Measurements from ENCODE around the gene GALNT2.

Gene GALNT2

DNA sequence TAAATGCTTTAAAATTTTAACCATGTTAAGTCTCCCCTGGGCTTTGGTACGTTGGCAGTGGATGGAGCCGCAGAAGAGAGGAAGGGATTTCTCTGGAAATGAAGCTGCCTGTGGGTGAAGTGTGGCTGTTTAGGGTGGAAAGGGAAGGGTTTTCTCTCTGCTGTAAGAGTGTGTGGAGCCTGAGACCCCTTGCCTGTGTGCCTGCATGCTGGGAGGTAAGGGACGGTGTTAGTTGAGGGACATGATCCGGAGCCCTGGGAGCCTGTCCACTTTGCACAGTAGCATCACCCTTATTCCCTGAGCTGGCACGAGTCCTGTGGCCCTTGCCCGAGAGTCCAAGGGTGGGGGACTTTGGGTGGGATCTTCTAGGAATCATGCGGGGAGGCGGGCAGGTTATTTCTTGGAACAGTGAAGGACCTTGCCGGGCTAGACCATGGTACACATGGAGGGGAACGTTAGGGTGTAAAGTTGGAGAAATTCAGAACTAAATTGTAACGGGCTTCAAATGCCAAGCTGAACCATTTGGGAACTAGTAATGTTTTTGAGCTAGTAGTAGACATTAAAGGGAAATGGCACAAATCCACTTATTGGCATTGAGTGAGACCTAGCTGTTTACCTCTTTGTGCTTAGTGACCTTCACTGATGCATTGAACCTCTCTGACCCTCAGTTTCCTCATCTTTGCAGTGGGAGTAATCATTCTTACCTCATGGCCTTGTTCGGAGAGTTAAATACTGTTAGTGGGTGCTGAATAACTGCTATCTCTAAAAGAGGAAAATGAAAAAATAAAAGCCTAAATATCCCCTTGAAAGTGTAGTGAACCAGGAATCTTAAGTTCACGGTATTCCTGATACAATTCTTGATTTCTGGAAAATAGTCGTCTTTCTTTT is 3.5 kb downstream of the GALNT2 start:
- no peak for FAIRE-seq
- no peak for DNase-seq (ENCODE audit: insufficient read length, low spot score)

DNA sequence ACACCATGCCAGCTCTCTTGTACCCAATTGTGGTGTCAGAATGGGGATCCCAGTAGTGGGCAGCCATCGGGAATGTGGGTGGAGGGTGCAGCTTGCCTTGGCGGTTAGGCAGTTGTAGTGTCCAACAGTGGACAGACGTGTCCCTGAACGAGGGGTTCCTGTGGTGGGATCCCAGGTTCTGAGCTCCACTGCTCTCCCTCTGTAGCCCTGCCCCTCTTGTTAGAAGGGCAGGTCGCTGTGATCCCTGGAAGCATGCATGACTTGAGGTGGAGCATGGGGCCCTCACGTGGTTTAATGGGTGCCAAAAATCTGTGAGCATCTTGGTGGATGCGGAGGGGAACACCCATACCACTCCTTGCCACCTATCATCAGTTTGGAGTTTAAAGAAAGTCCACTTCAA is 4.3 kb downstream of the GALNT2 start:
- DNase-seq (ENCODE audit: insufficient read length, low spot score): no peak
- FAIRE-seq: no peak

DNA sequence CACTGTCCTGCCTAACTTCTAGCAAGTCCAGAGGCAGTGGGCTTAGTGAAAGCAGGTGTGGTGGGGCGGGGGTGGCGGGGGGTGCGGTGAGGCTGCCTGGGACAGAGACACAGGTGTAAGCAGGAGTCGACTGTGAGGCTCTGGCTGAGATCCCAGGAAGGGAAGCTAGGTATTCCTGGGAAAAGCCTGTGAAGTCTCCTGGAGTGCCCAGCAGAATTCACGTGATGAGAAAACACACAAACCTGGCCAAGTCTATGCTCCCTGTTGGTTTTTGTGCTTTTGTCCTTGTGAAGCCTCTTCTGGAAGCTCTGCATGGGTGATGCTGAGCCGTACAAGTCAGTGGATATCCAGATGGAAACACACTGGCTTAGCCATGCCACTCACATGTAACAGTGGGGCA is 5.3 kb downstream of the GALNT2 start:
- no peak for FAIRE-seq
- no peak for DNase-seq (ENCODE audit: insufficient read length, low spot score)

DNA sequence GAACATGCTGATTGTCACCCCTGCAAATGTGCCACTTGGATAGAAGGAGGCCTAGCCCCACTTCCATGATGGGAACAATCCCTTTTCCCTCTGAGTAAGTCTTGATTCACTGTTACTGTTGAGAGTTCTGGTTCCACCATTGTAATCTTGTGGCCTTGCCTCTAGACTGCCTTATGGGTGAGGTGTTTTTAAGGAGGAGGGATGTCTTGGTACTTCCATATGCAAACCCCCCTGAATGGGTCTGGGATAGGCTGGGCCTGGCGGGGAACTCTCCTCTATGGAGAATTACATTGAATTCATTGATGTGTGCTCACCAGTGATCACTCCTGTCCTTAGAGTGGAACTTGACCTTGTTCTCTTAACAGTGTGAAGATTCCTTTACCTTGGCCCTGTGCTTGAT is 5.8 kb downstream of the GALNT2 start:
- FAIRE-seq: no peak

DNA sequence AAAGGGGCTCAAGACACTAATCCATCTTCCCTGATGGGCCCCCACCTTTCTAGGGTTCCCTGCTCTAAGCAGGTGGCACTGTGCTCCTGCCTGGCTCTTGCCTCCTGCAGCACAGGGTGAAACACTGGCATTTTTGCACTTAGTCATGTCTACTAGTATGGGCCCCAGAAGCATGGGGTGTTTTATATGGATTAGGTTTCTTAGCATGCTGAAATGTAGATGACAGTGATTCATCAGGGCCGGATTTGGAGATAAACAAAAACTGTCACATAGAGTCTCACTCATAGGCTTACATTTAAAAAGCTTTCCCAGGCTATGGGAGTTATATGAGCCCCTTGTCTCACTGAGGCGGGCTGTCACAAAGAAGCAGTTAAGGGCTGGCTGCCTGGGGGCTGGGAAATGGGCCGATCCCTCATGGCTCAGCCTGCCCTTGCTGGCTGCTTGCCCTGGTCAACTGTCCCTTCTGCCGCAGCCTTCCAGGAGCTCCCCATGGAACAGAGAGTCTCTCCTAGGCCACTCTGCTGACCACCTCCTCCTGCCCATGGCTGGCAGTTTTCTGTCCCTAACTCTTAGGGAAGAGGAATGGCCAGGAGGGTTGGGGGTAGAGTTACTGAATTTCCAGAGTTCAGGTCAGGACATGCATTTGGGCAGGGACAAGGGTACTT is 6.5 kb downstream of the GALNT2 start:
- DNase-seq (ENCODE audit: insufficient read length, low spot score) (peak; percentile 54), FAIRE-seq (no peak)

More for the DNA sequence above, 5.8 kb downstream of the GALNT2 start:
- DNase-seq (ENCODE audit: insufficient read length, low spot score): no peak

DNA sequence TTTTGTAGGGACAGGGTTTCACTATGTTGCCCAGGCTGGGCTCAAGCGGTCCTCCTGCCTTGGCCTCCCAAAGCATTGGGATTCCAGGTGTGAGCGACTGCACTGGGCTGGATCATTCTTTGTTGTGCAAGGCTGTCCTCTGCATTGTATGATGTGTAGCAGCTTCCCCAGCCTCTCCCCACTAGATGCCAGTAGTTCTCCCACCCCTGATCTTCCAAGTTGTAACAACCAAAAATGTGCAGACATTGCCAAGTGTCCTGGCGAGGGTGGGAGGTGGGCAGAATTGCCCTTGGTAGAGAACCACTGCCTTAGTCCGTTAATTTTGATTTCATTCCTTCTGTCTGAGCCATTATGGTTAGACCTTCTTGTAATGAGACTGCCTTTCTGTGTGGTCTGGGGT is 7.2 kb downstream of the GALNT2 start:
- no peak for DNase-seq (ENCODE audit: insufficient read length, low spot score)
- FAIRE-seq: no peak

DNA sequence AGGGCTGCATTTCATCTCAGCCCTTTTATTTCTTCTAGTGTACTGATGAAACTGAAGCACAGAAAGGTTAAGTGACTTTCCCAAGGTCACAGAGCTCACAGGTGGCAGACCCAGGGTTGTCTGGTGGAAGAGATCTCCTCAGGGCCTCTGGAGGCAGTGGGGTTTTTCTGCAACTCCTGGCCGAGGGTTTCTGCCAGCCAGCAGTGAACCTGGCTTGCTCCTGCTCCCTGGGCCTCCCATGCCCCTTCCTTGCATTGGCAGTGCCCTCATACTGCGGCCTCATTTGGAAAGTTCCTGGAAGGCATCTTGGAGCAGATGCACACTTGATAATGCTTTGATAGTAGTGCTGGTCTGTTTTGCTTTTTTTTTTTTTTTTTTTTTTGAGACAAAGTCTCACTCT is 7.7 kb downstream of the GALNT2 start:
- no peak for DNase-seq (ENCODE audit: insufficient read length, low spot score)
- no peak for FAIRE-seq

DNA sequence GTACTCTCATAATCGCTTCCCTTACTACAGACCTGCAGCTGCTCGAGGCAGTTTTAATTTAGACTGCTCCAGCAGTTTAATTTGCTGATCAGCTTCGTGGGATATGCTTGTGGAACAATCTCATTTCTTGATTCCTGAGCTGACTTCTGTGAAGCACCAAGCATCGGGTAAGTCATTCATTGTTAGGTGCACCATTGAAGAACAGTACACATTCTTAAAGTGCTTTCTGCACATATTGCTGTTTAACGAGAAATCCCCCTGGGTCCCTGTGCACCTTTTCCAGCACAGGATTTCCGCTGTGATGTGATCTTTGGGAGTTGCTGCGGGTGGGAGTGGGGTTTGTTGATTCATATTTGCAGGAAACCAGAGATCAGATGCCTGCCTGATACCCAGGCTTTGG is 9.1 kb downstream of the GALNT2 start:
- no peak for DNase-seq (ENCODE audit: insufficient read length, low spot score)
- no peak for FAIRE-seq

DNA sequence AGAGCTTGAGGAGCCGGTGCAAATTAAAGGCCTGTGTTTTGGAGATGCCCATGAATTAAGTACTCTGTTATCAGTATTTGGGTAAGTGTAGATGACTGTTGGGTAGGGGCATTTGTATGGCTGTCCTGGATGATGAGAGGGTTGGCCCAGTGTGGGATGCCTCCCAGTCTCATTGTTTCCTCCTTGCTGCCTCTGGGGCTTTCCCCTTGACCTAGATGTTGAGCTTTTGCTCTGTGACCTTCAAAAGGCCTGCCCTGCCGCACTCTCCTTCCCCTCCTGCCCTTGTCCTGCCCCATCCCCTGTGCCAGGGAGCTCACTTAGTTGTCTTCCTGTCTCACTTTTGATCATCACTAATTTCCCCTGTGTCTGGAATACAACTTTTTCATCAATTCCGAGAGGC is 10.0 kb downstream of the GALNT2 start:
- FAIRE-seq: no peak

DNA sequence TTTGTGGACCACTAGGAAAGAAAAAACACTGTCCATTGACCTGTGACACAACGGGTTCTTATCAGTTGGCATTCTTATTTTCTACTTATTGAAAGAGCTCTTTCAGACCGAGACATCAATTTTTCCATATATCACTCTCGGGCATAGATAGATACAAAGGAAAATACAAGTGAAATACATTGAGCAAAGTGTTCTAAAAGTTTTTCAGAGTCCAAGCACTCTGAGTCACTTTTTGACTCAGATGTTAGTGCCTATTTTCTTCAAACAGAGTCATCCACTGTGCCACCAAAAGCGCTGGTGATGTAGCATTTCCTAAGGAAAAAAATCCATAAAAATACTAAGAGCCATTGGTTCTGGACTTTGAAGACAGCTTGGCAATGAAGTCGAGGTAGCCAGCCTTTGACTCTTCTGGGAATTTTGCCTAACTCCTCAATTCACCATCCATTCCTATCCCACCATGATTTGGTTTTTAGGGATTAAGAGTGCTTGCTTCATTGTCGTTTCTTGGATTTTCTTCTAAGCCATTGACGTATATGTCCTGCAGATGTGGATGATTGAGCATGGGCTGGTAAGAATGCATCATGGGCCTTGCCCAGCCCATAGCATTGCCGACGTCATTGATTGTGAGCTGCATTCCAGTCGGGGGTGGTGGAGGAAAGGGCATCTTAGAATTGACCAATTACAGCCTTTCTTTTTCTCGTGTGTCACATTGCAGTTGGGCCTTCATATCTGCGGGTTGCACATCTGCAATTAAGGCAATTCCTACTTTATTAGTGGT is 10.6 kb downstream of the GALNT2 start:
- FAIRE-seq: no peak
- DNase-seq (ENCODE audit: insufficient read length, low spot score): no peak

More for the DNA sequence above, 10.0 kb downstream of the GALNT2 start:
- DNase-seq (ENCODE audit: insufficient read length, low spot score): no peak

DNA sequence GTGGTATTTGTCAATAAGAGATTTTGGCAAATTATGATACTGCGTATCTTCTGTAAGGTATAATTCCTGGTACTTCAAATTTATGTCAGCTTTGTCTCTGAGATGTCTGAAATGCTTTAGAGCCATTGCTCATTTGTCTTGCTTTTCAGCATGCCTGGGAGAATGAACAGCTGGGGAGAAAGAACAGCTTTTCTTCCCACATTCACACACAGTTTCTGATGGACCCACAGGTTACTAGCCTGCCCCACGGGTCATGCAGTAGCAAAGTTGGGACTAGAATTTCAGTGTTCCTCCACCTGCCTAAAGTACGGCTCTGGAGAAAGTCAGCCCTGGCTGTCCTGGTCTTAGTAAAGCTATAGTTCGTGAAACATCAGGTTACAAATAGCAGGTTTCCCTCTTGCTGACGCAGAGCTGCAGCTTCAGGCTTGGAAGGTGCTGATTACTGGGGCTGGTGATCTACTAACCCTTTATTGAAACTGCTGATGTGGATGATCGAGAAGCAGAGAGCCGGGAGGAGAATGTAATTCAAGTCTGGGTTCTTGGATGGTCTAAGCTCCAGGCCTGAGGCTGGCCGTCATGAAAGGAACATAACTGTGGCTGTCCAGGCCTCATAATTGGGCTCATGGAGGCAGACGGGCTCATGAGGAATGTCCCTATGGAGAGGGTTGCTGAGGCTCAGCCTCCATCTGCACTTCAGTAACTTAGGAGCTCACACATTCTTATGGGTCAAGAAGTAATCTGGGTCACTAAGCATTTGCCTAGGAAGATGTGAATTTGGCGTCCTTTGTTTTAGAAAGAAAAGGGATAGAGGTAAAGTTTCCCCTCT is 12.4 kb downstream of the GALNT2 start:
- DNase-seq (ENCODE audit: insufficient read length, low spot score): no peak
- FAIRE-seq: no peak

DNA sequence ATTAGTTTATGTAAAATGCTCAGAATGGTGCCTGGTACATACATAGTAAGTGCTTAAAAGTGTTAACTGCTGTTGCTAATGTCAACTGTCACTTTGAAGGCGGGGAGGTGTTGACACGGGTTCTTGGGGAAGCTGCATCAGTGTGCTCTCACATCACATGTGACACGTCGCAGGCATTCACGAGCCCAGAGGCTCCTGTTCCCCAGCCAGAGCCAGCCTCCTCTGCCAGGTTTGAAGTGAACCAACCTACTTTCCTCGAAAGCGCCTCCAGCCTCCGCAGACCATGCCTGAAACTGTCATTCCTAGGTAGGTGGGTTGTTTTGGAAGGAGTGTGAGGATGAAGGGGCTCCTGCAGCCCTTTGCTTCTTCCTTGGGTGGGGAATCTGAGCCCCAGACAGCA is 13.8 kb downstream of the GALNT2 start:
- DNase-seq (ENCODE audit: insufficient read length, low spot score) (no peak), FAIRE-seq (no peak)

DNA sequence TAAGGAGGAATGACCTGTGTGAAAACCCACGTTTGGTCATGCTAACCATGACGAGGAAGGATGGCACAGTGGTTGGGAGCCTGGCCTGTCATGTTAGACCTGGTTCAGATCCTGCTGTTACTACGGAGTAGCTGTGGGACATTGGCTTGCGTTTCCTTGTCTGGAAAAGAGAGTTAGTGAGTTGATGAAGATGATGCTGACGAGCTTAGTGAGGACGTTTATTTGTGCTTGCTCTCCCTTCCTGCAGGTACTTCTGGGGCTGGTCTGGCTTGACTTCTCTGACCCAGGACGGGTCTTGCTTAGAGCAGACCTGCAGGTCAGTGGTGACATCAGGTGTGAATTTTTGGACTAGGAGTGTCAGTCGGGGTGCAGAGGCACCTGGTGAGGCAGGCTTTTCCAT is 14.7 kb downstream of the GALNT2 start:
- FAIRE-seq (no peak), DNase-seq (ENCODE audit: insufficient read length, low spot score) (no peak)

DNA sequence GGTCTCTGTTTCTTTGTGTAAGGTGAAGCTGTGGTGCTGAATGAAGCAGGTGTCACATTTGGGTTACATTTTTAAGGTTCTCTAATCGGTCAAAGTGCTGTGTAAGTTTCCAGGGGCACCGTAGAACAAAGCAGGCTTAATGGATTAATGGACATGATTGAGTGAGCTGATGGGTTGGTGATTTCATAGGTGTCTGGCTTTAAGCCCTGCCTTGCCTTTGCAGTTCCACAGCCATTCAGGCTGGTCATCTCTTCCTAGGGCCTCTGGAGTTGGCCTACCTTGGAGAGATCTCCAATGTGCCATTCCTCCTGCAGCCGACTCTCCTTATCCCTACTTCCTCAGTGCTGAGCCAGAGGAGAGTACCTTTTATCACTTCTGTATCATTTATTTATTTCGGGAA is 15.2 kb downstream of the GALNT2 start:
- FAIRE-seq (no peak), DNase-seq (ENCODE audit: insufficient read length, low spot score) (no peak)

DNA sequence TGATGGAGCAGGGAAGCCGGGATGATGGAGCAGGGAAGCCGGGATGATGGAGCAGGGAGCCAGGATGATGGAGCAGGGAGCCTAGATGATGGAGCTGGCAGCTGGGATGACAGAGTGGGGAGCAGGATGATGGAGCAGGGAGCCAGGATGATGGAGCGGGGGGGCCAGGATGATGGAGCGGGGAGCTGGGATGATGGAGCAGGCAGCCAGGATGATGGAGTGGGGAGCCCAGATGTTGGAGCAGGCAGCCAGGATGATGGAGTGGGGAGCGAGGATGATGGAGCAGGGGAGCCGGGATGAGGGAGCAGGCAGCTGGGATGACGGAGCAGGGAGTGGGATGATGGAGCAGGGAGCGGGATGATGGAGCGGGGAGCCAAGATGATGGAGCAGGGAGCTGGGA is 16.0 kb downstream of the GALNT2 start:
- FAIRE-seq: no peak
- no peak for DNase-seq (ENCODE audit: insufficient read length, low spot score)

DNA sequence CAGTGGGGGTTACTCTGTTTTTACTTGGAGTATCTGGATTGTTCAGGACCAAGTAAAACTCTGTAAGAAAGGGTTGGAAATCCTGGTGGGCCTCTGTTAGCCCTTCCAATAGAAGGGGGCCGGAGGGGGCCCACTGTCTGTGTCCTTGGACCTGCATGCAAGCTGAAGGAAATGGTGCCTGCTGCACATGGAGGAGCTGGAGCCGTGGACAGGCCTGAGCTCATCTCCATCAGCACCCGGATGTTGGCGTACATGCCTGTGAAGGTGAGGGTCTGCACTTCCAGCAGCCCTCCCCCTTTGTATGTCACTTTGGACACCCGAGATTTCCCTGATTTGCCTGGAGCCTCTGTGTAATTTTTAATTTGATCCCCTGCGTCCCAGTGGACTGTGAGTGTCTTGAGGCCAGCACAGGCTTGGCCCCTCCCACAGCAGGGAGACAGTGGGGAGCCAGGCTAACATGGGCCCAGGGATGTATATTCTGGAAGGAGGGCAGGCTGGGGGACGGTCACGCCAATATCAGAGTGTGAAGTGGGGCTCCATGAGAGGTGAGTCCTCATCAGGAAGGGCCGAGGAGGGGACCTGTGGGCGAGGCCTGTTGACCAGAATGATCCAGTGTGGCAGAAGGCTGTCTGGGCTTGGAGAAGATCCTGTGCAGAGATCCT is 16.8 kb downstream of the GALNT2 start:
- DNase-seq (ENCODE audit: insufficient read length, low spot score) (no peak), FAIRE-seq (no peak)

DNA sequence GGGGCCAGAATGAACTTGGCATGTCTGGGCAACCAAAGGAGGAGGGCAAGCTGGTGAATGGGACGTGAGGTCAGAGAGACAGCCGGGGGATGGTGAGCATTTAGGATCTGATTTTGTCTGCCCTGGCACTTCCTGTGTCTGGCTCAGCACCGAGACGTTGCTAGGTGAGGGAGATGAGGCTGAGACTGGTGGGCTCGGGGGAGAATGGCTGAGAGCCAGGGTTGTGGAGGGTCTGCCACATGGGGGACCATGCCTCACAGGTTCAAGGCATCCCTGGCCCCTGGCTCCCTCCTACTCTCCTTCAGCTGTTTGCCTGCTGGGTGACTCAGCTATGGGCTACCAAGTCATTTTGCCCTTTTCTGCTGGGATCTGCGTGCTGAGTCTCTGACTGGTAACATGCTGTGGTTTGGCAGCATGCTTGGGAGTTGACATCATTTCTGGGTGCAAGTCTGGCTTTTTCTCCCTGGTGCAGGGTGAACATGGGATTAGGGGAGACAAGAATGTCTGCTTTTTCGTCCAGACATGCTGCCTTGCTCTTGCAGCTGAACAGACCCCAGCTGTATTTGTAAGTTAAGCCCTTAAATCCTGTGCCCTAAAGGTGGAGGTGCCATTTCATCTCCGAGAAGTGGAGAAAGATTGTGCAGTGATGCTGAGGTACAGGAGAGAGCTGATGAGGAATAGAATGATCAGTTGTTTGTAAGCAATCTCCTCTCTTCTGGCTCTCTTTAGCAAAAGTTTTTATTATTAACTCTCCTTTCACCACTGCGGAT is 17.6 kb downstream of the GALNT2 start:
- FAIRE-seq: peak; percentile 93
- DNase-seq (ENCODE audit: insufficient read length, low spot score): peak; percentile 92

DNA sequence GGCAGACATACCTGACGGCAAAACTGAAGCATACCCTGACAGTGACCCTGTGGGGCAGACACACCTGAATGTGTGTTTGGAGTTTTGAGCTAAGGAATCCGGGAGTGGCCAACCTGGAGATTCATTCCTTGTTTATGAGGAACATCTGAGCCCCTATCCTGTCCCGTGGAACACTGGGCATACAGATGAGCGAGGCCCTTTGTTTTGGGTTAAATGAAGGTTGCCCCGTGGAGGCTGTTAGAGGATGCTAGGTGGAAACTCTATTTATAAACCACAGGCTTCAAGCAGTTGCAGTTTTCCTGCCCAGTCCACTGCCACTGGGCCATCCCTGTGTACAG is 18.1 kb downstream of the GALNT2 start:
- no peak for DNase-seq (ENCODE audit: insufficient read length, low spot score)
- no peak for FAIRE-seq

DNA sequence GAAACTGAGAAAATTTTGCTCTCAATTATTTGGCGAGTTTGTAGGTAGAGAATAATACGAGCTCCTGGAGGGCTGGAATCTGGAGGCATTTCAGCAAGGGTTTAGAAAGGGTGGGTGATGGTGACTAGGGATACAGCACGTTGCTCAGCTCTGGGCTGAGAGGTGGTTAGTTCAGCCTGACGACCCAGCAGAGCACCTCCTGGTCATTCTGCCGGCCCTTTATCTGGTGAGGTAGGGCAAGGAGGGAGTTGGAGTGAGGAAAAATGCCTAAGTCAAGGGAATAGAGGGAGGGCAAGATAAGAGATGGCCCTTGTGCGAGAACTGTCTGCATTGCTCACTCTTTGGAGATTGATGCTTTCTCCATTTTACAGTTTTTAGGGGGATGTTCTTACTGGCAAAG is 19.1 kb downstream of the GALNT2 start:
- FAIRE-seq: no peak
- DNase-seq (ENCODE audit: insufficient read length, low spot score): no peak
